NCI-H82 treated with DMSO at 0.1 percent for 48 hours (cell line): ENCODE data around the gene SLC17A2.
"Not testable (repeated sequence)": the region's sequence is repeated elsewhere in the genome, so short reads cannot be mapped to it uniquely, and the experiment has no call there.

ENCODE experiments used
- DNase-seq: peaks from one replicate; lab custom pipeline; 2025; ENCODE audit not compliant: unreplicated experiment; lab: John Stamatoyannopoulos, UW

Gene SLC17A2

DNA sequence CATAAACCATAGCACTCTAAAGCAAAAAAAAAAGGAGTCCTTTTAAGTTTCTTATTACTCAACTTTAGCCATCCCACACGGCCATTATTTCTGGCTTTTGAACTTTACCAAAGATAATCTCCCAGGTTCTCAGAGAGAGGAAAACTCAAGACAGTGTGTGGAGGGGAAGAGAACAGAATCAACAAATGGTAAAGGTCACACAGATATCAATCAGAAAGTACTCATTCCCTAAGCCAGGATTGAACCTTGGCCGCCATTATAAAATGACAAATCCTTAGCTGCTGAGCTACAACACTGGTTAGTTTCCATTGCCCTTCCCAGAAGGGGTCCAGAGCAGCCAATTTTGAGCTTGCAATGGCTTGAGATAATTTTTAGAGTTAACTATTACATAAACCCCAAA lies 22.0 kb upstream of the SLC17A2 start:
- no peak for DNase-seq

DNA sequence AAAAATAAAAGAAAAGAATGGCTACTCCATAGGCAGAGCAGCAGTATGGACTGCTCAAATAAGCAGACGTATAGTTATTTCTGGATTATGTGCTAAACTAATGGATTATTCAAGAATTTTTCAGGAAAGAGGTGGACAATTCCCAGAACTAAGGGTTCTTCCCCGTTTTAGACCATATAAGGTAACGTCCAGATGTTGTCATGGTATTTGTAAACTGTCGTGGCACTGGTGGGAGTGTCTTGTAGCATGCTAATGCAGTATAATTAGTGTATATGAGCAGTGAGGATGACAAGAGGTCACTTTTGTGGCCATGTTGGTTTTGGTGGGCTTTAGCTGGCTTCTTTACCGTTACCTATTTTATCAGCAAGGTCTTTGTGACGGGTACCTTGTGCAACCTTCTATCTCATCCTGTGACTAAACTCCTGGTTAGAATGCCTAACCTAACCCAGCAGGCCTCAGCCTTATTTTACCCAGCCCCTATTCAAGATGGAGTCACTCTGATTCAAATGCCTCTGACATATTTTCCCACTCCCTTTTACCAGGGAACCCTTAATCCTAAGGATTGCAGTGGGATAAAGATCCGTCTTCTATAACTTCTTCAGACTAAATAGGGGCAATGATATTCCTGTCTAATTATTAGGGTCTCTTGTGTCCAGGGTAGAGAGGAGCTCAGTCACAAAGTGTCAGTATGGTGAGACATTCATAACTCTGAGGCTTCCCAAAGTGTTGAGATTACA lies 21.0 kb upstream of the SLC17A2 start:
- no peak for DNase-seq

DNA sequence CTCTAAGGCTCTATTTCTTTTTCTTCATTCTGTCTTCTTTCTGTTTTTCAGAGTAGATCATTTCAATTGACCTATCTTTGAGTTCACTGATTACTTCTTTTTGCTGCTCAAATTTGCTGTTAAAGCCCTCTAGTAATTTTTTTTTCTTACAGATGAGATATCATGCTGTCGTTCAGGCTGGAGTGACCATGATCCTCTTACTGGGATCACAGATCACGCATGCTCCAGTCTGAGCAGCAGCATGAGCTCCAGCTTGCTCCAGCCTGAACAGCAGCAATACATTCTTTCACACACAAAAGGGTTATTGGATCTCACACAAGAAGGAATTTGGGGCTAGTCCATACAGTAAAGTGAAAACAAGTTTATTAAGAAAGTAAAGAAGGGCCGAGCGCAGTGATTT lies 19.8 kb upstream of the SLC17A2 start:
- DNase-seq = no peak

DNA sequence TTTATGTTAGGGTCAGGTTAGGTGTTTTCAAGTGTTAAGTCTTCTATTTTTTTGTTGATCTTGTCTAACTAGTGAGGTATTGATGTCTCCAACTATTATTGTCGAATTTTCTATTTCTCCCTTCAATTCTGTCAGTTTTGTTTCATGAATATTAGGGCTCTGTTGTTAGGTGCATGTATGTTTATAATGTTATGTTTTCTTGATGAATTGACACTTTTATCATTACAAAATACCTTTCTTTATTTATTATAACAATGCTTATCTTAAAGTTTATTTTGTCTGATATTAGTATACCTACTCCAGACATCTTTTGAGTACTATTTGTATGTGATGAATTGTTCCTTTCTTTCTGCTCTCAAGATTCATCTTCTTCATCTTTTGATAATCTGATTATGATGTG lies 19.2 kb upstream of the SLC17A2 start:
- DNase-seq = no peak

DNA sequence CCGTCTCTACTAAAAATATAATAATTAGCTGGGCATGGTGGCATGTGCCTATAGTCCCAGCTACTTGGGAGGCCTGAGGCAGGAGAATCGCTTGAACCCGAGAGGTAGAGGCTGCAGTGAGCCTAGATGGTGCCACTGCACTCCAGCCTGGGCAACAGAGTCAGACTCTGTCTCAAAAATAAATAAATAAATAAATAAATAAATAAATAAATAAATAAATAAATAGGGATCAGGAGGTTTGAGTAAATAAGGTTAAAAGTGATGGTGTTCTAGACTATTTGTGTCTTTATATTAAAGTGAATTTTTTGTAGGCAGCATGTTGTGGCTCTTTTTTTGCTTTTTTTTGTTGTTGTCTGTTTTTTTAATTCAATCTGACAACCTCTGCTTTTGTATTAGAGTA lies 17.0 kb upstream of the SLC17A2 start:
- DNase-seq = not testable (repeated sequence)

DNA sequence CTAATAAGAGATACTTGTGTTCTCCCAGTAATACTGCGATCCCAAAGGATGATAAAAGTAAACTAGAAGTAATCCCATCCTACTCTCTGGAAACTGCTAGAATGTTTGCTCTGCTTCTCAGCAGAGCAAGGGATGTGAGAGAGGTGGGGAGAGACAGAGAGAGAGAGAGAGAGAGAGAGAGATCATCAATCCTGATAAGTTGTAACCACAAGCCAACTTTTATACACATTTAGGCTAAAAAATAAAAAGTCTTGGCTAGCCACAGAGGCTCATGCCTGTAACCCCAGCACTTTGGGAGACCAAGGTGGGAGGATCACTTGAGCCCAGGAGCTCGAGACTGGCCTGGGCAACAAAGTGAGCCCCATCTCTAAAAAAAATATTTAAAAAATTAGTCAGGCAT lies 16.1 kb upstream of the SLC17A2 start:
- no peak for DNase-seq

DNA sequence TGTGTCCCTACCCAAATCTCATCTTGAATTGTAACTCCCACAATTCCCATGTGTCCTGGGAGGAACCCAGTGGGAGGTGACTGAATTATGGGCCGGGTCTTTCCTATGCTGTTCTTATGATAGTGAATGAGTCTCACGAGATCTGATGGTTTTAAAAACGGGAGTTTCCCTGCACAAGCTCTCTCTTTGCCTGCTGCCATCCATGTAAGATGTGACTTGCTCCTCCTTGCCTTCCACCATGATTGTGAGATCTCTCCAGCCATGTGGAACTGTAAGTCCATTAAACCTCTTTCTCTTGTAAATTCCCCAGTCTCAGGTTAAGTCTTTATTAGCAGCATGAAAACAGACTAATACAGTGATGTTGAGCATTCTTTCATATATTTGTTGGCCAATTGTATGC lies 15.2 kb upstream of the SLC17A2 start:
- DNase-seq = not testable (repeated sequence)

DNA sequence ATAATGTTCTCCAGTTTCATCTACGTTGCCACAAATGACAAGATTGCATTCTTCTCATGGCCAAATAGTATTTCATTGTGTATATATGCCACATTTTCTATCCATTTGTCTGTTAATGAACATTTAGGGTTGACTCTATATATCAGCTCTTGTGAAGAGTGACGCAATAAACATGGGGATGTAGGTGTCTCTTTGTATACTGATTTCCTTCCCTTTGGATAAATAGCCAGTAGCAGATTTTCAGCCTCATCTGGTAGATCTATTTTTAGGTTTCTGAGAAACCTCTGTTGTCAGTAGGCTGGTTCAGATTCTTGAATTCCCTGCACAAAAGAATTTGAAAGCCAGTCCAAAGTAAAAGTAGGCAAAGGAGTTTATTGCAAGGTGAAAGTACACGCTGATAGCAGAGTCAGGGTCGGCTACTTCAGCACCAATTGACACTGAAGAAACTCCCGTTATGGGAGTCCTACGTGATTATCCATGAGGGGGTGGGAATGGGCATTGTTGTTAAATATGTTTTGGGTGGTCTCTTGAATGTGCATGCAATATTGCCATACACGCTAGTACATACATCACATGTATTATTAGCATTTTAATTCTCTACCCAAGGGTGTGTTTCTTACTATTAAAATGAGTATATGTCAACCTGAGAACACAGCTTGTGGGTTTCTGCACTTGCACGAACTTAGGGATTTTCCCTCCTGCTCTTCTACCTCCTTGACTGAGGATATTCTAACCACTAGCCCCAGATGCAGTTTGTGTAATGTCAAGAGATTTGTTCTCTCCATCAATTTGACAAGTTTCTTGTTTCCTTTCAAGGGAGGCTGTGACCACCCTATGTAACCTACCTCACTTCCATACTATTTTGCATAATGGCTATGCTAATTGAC lies 14.4 kb upstream of the SLC17A2 start:
- DNase-seq = no peak

DNA sequence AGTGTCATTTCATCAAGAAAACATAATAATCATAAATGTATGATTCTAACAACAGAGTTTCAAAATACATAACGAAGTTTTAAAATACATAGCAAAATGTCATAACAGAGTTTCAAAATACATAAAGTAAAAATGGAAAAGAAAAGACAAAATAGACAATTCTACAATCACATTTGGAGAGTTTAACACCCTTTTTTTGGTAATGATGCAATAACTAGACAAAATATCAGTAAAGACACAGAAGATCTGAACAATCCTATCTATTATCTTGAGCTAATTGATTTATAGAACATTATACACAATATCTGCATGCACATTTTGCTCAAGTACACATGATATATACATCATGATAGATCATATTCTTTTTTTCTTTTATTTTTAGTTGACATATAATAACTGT lies 13.4 kb upstream of the SLC17A2 start:
- no peak for DNase-seq

DNA sequence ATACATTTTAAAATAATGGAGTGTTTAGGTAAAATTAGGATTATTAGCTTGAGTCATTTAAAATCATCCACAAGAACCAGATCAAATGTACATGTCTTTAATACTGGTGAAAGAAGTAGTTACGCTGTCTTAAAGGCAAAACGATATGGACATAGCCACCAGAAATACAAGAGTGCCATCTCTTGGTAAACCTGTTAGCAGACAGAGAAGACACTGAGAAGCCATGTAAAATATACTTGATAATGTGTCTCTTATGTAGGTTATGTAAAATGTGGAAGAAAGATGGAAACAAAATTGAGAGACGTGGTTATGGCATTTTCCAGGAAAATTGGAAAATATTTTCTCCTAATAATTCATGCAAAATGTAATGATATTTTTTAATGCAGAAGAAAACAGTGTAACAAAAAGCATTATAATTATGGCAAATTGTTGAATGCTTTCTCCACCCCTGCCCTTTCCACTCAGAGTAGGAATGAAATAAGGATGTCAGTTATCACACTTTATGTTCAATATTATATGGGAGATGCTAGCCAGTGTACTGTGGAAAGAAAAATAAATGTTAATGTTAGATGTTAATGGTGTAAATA lies 12.2 kb upstream of the SLC17A2 start:
- DNase-seq = no peak

DNA sequence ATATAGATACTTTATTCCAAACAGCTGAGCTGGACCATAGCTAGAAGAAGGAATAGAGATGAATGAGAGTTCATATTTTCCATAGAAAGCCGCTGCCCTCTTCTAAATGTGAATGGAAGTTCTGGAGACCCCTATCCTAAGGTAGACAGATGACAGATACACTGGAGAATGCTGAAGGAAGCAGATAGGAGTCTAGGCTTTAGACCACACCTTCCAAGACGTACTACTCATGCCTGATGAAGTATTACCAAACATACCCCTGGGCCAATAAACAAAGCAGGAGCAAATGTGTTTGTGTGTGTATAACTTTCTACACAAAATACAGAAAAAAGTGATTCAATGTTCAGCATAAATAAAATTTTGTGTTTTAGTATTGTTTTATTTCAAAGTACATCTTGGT lies 9.1 kb upstream of the SLC17A2 start:
- DNase-seq = no peak

DNA sequence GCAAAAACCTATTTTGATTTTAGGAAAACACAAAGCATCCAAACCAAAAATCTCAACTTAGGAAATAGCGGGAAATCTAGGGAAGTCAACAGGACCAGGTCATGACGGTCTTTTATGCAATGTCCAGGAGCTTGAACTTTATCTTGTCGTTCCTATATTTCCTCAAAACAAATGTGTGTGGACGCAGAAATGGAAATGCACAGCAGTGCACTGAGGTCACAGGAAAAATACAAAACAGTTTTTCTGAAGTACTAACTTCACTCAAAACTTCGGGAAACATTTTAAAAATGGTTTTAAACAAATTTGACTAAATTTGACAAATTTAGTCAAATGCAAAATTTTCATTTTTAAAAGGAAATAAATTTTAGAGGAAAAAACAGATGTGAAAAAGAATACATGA lies 5.5 kb upstream of the SLC17A2 start:
- no peak for DNase-seq

DNA sequence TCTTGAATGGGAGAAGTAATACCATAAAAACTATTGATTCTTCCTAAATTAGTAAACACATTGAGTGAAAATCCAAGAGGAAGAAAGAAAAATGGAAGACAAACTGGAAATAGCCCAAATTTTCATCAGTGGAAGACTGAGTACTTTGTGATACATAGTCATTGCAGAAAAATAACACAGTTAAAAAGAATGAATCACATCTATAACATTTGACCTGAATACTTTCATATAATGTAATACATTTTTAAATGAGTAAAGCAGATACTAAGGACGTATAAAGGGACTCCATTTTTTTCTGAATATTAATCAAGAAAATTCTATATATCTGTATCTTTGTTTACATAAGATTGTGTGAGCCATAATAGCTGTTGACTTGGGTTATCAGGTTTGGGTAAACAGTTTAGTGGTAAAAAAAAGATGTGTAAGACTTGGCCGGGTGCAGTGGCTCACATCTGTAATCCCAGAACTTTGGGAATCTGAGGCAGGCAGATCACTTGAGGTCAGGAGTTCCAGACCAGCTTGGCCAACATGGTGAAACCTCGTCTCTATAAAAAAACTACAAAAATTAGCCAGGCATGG lies 4.3 kb upstream of the SLC17A2 start:
- DNase-seq = no peak

DNA sequence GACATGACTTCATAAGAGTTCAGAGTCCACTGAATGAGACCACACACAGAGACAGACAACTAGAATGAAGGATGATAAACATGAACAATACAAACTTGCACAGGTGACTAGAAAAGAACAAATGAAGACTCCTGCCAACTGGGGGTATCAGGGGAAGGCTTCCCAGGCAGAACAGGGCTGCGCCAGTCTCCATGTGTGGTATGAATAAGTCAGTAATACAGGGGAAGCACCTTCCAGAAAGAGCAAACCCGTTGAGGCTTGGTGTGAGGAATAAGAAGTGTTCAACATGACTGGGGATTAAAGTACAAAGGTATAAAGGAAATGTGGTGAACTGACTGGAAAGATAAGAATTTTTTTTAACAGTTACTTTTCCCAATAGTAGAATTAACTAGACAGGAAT lies 3.7 kb upstream of the SLC17A2 start:
- DNase-seq = no peak

DNA sequence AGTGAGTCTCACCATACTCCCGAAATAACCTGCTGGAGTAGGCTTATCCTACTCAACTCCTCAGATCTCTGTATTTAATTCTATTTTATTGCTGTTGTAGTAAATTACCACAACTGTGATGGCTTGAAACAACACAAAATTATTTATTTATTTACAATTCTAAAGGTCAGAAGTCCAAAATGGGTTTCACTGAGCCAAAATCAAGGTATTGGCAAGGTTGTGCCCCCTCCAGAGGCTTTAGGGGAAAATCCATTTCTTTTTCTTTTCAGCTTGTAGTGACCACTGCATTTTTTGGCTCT lies 869 bp upstream of the SLC17A2 start:
- no peak for DNase-seq

DNA sequence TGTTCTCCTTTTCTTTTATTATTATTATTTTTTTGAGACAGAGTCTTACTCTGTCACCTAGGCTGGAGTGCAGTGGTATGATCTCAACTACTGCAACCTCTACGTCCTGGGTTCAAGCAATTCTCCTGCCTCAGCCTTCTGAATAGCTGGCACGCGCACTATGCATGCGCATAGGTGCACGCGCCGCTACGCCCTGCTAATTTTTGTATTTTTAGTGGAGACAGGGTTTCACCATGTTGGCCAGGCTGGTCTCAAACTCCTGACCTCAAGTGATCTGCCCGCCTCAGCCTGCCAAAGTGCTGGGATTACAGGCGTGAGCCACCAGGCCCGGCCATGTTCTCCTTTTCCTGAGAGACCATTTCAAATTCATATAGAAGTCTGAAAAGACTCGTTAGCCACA lies 706 bp downstream of the SLC17A2 start:
- DNase-seq = not testable (repeated sequence)

DNA sequence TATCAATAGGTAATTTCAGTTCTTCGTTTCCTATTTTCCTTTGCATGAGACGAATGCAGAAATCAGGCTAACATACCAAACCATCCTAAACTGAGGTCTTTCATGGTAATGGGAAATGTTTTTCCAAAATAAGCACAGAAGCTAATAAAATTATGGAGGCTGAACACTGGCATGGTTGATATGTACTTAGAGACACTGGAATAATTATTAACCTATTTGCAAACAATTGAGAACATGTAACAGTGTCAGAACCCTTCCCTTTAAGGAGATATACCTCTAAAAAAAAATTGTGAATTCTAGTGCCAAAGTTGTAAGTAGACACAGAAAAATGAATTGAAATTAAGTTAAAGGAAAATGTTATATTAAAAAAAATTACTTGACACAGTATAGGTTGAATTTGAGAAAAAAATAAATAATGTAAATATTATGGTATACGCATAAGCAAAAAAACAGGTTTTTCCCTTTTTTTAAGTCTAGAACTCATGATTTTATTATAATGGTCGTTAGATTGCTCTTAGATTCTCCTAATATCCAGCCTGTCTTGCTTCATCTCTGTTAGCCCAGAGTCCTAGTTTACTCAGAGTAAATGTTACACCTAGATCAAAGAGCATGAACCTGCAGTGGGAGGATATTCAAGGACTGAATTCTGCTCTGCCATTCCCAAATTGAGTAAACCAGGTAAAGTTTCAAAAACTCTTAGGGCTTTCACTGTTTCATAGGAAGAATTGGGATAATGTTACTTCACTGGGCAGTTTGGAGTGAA lies 1.7 kb downstream of the SLC17A2 start:
- no peak for DNase-seq

DNA sequence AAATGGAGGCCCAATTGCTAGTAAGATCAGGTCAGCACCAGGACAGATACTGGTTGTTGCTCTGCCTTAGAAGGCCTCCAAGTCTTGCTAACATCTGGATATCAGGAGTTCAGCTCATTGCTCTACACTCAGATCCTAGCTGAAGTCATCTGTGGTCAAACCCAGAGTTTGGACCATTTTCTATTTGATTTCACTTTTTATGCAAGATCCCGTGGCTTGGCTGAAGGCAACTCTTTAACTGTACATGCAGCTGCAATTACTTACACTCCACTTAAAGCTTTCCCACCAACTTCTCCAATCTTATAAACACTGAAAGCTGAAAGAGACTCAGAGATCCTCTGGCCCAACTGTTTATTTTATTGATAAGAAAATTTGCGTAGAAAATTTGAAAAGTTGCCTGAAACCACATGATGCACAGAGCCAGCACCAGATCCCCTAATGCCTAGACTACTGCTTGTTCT lies 2.7 kb downstream of the SLC17A2 start:
- no peak for DNase-seq

DNA sequence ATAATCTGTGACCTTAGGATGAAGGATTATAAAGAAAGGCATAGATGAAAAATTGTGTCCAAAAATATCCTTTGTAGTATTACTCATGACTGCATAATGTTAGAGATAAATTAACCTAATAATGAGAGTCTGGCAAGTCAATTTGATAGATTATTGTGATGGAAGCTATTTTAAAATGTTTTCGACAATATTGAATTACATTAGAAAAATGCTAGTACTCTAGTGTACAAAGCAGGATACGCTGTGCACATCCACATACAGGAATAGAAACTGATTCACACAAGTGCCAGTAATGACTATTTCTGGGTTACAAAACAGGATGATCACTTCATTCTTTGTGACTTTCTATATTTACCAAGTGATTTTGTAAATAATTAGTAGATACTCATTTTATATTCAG lies 3.3 kb downstream of the SLC17A2 start:
- DNase-seq = no peak

DNA sequence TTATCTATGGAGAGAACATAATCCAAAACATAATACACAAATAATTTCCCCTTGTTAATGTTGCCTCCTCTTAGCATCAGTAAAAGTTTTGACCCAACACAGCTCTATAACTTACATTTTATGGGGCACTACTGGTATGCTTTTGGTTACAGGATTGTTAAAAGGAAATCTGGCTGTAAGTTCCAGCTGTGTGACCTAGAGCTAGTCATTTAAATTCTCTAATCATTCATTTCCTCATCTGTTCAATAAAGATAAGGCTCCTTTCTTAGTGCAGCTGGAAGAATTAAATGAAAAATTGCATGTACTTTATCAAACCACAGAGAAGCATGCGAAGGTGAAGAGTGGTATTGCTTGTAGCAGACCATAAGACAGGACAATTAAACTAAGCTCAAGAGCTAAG lies 4.6 kb downstream of the SLC17A2 start:
- DNase-seq = no peak

DNA sequence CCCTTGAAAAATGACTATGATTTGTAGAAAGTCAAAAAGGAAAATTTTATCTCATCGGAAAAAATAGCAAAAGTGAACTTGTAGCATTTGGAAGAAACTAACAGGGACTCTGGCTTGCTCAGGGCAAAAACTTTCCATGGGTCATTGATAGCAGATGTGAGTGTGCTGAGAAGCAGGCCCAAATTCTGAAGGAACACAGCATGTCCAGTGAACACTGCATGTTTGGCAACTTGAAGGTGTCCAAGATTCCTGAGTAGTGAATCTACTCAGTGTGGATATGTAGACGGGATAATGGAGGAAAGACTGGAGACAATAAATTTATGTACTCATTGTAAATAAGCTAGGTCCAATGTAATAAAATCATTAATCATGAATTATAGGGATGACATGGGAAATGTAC lies 8.2 kb downstream of the SLC17A2 start:
- no peak for DNase-seq
